Measurements from ENCODE around the gene ARHGAP12. TPM values are rescaled to one million over a fixed set of nuclear protein-coding genes. Genes with fewer than 3 reads are reported as not detected.

ARHGAP12 gene
- total and polyA plus RNA-seq, 2 donors from 2014 or later = 15.0 to 30.9 TPM

GRCh38 chr10:31956200-31956946 is 27.7 kb upstream of the ARHGAP12 start:
- TF ChIP-seq CTCF (IDR thresholded peaks at IDR 0.05; ENCODE audit: borderline replicate concordance, extremely low read depth, insufficient read depth) = no peak
- Histone ChIP-seq H3K27me3 (ENCODE audit: control insufficient read depth, insufficient read depth, low read length) (no peaks in the 10 kb centered on the region), H3K4me1 (ENCODE audit: control insufficient read depth in 2 of 3, insufficient read depth in 2 of 3, low read depth in 1 of 3, low read length in 3 of 3) (no peaks in the 10 kb centered on the region), H3K36me3 (ENCODE audit: control insufficient read depth in 2 of 3, insufficient read depth in 3 of 3, low read length in 3 of 3) (no peaks in the 10 kb centered on the region), H3K9me3 (ENCODE audit: control insufficient read depth in 2 of 3, insufficient read depth in 1 of 3, low read length in 3 of 3) (peaks cover 0 to 10% (median 0%) of the 10 kb centered on the region in 3 donors), H3K4me3 (ENCODE audit: low read length in 3 of 3) (no peak overlapping the region), H3K9ac (ENCODE audit: low read length in 3 of 3) (no peak overlapping the region), H3K27ac (ENCODE audit: low read depth in 2 of 2, low read length in 2 of 2) (no peak overlapping the region)
- FAIRE-seq = no peak
- no peak for DNase-seq
- intact Hi-C loops (cut with DNase I) = no loop called here

- no peaks in the 10 kb centered on the region for H3K27me3 ChIP-seq (ENCODE audit: control insufficient read depth, insufficient read depth, low read length)
- H3K9ac ChIP-seq (ENCODE audit: low read length in 3 of 3) = no peak overlapping the region
- H3K9me3 ChIP-seq (ENCODE audit: control insufficient read depth in 2 of 3, insufficient read depth in 1 of 3, low read length in 3 of 3) = peaks cover 0 to 10% (median 0%) of the 10 kb centered on the region in 3 donors
- no peak overlapping the region for H3K4me3 ChIP-seq (ENCODE audit: low read length in 3 of 3)
- no peak for TF ChIP-seq CTCF (IDR thresholded peaks at IDR 0.05; ENCODE audit: borderline replicate concordance, extremely low read depth, insufficient read depth)
- DNase-seq (no peak), FAIRE-seq (no peak)
- no peaks in the 10 kb centered on the region for H3K36me3 ChIP-seq (ENCODE audit: control insufficient read depth in 2 of 3, insufficient read depth in 3 of 3, low read length in 3 of 3)
- intact Hi-C loops (cut with DNase I) = no loop called here
- H3K27ac ChIP-seq (ENCODE audit: low read depth in 2 of 2, low read length in 2 of 2) = no peak overlapping the region
- H3K4me1 ChIP-seq (ENCODE audit: control insufficient read depth in 2 of 3, insufficient read depth in 2 of 3, low read depth in 1 of 3, low read length in 3 of 3) = no peaks in the 10 kb centered on the region
Measured at GRCh38 chr10:31954410-31955191, 26.0 kb upstream of the ARHGAP12 start.

- no peak for DNase-seq
- peaks cover 0 to 10% (median 0%) of the 10 kb centered on the region in 3 donors for H3K9me3 ChIP-seq (ENCODE audit: control insufficient read depth in 2 of 3, insufficient read depth in 1 of 3, low read length in 3 of 3)
- intact Hi-C loops (cut with DNase I) = no loop called here
Measured at GRCh38 chr10:31953480-31953879, 24.8 kb upstream of the ARHGAP12 start.

More at GRCh38 chr10:31953480-31953879, 24.8 kb upstream of the ARHGAP12 start:
- H3K4me3 ChIP-seq (ENCODE audit: low read length in 3 of 3) = no peak overlapping the region
- H3K9ac ChIP-seq (ENCODE audit: low read length in 3 of 3) = no peak overlapping the region
- no peaks in the 10 kb centered on the region for H3K36me3 ChIP-seq (ENCODE audit: control insufficient read depth in 2 of 3, insufficient read depth in 3 of 3, low read length in 3 of 3)
- no peak overlapping the region for H3K27ac ChIP-seq (ENCODE audit: low read depth in 2 of 2, low read length in 2 of 2)
- H3K27me3 ChIP-seq (ENCODE audit: control insufficient read depth, insufficient read depth, low read length) = no peaks in the 10 kb centered on the region
- no peak for FAIRE-seq
- H3K4me1 ChIP-seq (ENCODE audit: control insufficient read depth in 2 of 3, insufficient read depth in 2 of 3, low read depth in 1 of 3, low read length in 3 of 3) = no peaks in the 10 kb centered on the region
- no peak for TF ChIP-seq CTCF (IDR thresholded peaks at IDR 0.05; ENCODE audit: borderline replicate concordance, extremely low read depth, insufficient read depth)

Data from kidney (tissue), 14 donors.